ENCODE results near the gene ZCCHC4.
A peak's percentile ranks its signal among the peaks of the same experiment; 100 is the strongest.
"Not testable (repeated sequence)": the region's sequence is repeated elsewhere in the genome, so short reads cannot be mapped to it uniquely, and the experiment has no call there.

The ZCCHC4 gene

DNA sequence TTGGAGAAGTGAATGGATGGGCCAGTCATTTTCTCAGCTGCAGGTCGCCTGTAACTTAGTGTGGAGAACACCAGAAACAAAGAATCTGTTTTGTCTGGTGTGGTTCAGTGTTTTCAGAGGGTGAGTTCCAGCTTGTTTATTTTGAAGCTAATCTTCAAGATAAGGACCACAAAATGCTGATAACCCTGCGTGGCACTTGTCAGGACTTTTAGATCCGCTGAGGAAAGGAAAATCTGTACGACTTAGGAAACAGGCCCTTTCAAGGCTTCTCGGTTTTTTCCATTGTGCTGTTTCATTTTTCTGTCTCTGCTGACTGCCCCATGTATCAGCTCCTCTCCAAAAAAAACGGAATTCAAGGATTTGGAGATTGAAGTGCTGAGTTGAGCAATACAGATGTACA lies 55.7 kb downstream of the ZCCHC4 start:
- no peak for DNase-seq (ENCODE audit: low read depth)
- no peak overlapping the region for H3K4me3 ChIP-seq (ENCODE audit: low read depth, low read length)

DNA sequence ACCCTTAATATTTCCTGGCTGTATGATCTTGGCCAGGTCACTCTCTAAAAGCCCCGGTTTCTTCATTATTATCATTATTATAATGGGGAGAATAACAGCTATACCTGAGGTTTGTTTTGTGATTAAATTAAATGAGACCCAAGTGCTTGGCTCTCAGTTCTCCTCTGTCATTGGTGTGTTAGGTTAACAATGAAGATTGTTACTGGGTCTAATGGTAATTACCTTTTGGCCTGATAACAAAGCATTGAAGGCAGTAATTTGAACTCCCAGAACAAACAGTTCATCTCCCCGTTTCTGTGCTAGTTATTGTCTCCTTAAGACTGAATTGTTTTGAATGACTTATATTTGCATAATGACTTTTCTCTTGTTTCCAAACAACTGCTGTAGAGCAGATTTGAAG lies 57.7 kb downstream of the ZCCHC4 start:
- DNase-seq (ENCODE audit: low read depth) = no peak

GRCh38 chr4:25372549-25372948 lies 60.0 kb downstream of the ZCCHC4 start:
- DNase-seq (ENCODE audit: low read depth); H3K4me3 ChIP-seq (ENCODE audit: low read depth, low read length): not testable (repeated sequence)

More for the DNA sequence above, 57.7 kb downstream of the ZCCHC4 start:
- H3K4me3 ChIP-seq (ENCODE audit: low read depth, low read length) = no peak overlapping the region

DNA sequence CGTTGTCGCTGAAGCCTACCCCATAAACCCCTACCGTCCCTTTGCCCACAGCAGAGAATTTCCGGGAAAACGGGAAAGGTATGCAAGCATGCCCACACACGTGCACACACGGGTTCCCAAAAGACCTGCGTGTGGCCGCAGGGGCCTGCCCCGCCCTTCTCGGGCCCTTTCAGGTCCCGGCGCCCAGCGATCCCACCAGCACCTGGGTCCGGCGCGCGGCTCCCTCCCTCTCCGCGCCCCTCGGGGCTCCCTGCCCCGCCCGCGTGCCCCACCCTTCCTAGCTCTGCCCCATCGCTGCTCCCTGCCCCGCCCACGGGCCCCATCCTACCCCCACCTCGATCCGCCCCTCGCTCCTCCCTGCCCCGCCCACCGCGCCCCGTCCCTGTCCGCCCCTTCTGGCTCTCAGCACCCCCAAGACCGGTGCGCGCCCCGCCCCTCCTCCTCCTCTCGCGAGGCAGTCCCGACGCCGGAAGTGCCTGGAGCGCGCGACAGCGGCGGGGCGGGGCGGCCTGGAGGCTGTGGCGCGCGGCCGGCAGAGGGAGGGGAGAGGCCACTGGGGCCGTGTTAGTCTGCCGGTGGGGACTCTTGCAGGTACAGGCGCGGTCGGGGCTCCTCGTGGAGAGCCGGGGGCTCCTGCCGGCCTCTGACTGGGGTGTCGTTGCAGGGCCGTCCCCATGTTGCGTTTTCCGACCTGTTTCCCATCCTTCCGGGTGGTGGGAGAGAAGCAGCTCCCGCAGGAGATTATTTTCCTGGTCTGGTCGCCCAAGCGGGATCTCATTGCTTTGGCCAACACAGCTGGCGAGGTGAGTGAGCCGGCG lies 64.4 kb downstream of the ZCCHC4 start, which contains the start of gene ANAPC4:
ANAPC4 (plus strand) TSS at position 510 of the 818 bp plus-strand sequence; CDS start at position 675, 165 bp downstream.
- peak; percentile 83 for DNase-seq (ENCODE audit: low read depth)
- peak within 1 kb of the TSS; percentile 92 for H3K4me3 ChIP-seq (ENCODE audit: low read depth, low read length)

- DNase-seq (ENCODE audit: low read depth) = no peak
- peak overlapping the region; percentile 92 for H3K4me3 ChIP-seq (ENCODE audit: low read depth, low read length)
Measured at GRCh38 chr4:25377572-25378436, 65.2 kb downstream of the ZCCHC4 start.

DNA sequence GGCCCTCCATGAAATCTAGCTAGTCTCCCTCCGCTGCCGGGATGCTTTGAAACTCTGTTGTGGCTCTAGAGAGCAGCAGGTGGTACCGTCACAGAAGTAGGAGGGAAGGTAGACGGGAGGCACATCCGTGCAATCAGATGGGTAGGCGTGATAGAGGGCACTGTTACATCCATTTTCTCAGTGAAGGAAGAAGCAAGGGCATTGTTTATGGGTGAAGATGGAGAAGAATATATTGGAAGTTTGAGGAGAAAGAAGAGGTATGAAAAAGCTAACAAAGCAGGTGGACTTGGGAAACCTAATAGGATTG lies 65.8 kb downstream of the ZCCHC4 start:
- peak overlapping the region; percentile 92 for H3K4me3 ChIP-seq (ENCODE audit: low read depth, low read length)
- no peak for DNase-seq (ENCODE audit: low read depth)

DNA sequence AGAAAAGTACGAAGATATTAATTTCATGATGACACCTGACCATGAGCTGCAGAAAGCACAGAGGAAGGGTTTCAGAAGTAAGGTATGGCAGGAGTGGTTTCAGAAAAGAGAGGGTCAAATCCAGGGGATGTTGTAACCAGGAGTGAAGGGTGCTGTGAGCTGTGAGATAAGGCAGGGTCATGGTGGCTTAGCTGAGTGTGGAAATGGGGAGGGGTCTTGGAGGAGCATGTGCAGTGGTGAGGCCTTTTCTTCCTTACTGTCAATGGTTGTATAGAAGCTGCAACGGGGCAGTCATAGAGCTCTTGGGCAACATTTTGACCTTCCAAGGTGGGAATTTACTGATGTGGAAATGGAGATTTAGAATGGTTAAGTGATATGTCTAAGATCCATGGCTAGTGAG lies 67.0 kb downstream of the ZCCHC4 start:
- DNase-seq (ENCODE audit: low read depth) = no peak
- no peak overlapping the region for H3K4me3 ChIP-seq (ENCODE audit: low read depth, low read length)

DNA sequence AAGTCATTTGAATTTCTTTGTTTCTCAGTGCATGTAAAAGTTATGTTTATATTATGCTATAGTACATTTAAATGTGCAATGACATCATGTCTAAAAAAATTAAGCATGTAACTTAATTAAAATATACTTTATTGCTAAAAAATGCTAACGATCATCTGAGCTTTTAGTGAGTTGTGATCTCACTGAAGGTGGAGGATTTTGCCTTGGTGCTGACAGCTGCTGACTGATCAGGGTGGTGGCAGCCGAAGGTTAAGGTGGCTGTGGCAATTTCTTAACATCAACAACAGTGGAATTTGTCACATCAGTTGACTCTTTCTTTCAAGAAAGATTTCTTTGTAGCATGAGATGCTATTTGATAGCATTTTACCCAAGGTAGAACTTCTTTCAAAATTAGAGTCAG lies 71.1 kb downstream of the ZCCHC4 start:
- no peak for DNase-seq (ENCODE audit: low read depth)
- no peak overlapping the region for H3K4me3 ChIP-seq (ENCODE audit: low read depth, low read length)

GRCh38 chr4:25386926-25387325 lies 74.4 kb downstream of the ZCCHC4 start:
- H3K4me3 ChIP-seq (ENCODE audit: low read depth, low read length) = no peak overlapping the region
- DNase-seq (ENCODE audit: low read depth) = no peak

DNA sequence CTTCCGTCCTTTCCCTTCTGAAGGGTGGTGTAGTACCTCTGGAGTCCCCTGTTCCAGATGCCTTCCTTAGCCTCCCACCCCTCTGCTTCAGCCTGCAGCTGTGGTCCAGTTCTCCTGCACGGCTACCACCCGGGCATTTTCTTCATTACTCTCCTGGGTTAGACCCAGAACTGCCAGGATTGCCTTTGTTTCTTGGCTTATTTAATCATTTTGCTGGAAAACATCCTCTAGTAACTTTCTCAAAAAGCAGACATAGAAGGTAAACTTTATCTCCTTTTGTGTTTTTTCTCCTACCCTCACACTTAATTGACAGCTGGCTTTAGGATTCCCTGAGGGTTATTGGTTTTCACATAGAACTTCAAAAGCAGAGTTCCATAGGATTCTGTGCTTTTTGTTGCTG lies 84.7 kb downstream of the ZCCHC4 start:
- no peak for DNase-seq (ENCODE audit: low read depth)
- H3K4me3 ChIP-seq (ENCODE audit: low read depth, low read length) = no peak overlapping the region

GRCh38 chr4:25399510-25399909 lies 86.9 kb downstream of the ZCCHC4 start:
- no peak for DNase-seq (ENCODE audit: low read depth)
- H3K4me3 ChIP-seq (ENCODE audit: low read depth, low read length) = no peak overlapping the region

DNA sequence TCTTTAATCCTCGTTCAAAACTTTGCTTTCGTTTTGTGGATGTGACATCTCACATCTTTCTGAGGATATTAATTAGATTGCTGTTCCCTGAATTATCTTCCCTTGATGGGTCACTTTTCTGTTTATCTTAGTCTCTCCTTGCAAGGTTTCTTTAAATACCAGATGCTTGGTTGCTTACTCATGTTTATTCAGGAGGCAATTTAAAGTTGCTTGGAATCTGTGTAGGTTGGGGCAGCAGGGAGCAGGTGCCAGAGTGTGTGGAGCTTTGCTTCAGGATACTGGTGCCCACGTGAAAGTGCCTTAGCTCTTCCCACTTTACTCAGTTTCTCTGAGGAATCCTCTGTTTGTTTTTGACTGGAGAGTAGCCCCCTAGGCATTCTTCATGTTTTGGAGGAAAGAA lies 88.5 kb downstream of the ZCCHC4 start:
- DNase-seq (ENCODE audit: low read depth) = no peak

DNA sequence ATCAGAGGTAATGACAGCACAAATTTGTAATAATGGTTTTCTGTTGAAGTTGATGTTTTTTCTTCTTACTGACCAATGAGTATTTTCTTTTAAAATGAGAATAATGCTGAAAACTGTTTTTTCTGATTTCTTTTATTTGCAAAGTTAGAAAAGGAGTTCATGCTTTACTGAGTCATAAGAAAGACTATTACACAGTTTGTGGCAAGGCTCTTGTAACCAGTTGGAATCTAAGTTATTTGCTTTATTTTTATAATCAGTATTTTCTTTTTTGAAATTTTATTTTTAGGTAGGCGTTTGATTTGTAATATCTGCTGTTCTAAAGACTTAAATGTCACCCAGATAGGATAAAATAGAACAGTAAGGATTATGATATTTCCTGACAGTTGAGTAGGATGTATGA lies 89.9 kb downstream of the ZCCHC4 start:
- H3K4me3 ChIP-seq (ENCODE audit: low read depth, low read length) = no peak overlapping the region
- no peak for DNase-seq (ENCODE audit: low read depth)

More for the DNA sequence above, 88.5 kb downstream of the ZCCHC4 start:
- H3K4me3 ChIP-seq (ENCODE audit: low read depth, low read length) = no peak overlapping the region

DNA sequence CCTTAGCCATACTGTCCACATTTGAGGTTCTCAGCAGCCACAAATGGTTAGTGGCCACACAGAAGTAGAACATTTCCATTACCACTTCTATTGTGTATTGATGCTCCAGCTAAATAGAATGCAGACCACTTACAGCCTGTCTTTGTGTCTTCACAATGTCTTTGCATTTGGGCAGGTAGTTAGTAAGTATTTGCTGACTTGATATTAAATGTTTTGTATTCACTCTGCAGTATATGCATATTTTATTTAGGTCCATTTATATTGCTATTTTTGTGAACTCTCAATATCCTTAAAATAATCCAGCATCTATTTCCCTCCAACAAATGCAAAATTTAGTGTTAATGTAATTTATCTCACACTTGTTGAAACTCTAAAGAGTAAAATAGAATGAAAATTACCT lies 91.1 kb downstream of the ZCCHC4 start:
- H3K4me3 ChIP-seq (ENCODE audit: low read depth, low read length) = no peak overlapping the region
- DNase-seq (ENCODE audit: low read depth) = no peak

DNA sequence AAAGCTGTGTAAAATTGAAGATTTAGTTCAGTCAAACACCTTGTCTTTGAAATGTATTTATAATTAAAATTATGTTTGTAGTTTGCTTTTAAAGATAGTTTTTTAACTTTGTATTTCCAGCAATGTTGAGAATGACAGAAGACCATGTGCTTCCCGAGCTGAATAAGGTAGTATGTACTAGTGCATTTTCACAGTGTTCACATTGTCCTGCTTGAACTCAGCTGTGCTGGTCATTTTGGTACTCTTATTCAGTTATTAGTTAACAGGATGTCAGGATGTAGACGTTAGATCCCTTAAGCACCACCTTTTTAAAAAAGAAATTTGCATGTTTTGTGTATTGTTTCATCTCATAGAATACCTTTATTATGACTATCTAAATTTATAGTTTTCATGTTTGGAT lies 92.9 kb downstream of the ZCCHC4 start:
- no peak overlapping the region for H3K4me3 ChIP-seq (ENCODE audit: low read depth, low read length)
- no peak for DNase-seq (ENCODE audit: low read depth)

GRCh38 chr4:25406081-25406692 lies 93.6 kb downstream of the ZCCHC4 start:
- no peak overlapping the region for H3K4me3 ChIP-seq (ENCODE audit: low read depth, low read length)
- DNase-seq (ENCODE audit: low read depth) = no peak

DNA sequence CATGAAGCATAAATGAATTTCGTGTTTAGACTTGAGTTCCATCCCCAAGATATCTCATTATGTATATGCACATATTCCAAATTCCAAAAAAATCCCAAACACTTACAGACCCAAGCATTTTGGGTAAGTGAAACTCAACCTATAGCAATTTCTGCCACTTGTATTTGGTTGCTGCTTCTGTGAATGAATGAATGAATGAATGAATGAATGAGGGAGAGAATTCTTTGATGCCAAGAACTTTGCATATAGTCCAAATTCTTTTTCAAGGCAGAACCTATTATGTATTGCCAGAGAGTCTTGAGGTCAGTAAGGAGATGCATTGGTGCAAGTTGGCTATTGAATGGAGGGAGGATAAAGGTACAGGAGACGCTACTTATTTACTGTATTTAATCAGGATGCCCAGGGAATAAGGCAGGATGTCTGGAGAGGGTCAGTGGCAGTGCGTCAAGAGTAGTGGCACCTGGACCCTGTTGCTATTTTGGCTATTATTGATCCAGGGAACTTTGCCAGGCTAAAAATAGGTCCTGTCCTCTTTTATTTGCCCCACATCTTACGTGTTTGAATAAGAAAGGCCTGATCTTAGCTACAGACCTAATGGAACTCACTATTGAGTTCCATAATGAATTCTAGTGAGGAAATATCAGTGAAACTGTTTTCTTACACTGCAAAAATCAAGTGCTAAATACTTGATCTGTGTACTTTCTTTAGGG lies 98.4 kb downstream of the ZCCHC4 start:
- H3K4me3 ChIP-seq (ENCODE audit: low read depth, low read length) = no peak overlapping the region
- no peak for DNase-seq (ENCODE audit: low read depth)

- H3K4me3 ChIP-seq (ENCODE audit: low read depth, low read length) = no peak overlapping the region
- no peak for DNase-seq (ENCODE audit: low read depth)
Measured at GRCh38 chr4:25413261-25413660, 100.7 kb downstream of the ZCCHC4 start.

DNA sequence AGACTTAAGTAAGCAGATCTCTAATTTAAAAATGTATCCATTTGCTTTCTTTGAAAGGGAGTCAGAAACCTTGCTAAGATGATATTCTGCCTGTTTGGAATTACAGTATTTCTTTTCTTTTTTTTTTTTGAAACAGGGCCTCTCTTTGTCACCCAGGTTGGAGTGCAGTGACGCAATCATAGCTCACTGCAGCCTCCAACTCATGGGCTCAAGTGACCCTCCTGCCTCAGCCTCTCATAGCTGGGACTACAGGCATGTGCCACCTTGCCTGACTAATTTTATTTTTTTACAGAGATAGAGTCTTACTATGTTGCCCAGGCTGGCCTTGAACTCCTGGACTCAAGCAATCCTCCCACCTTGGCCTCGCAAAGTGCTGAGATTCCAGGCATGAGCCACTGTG lies 104.4 kb downstream of the ZCCHC4 start:
- H3K4me3 ChIP-seq (ENCODE audit: low read depth, low read length) = no peak overlapping the region
- DNase-seq (ENCODE audit: low read depth) = no peak
